ENCODE results near the gene THRB.
"Not testable (repeated sequence)": the region's sequence is repeated elsewhere in the genome, so short reads cannot be mapped to it uniquely, and the experiment has no call there.

Gene THRB

GRCh38 chr3:24123596-24123995 lies 371.1 kb downstream of the THRB start:
- DNase-seq (ENCODE audit: low spot score), result no peak
- Mint-ChIP-seq H3K9me3 (no peaks in the 10 kb centered on the region), H3K36me3 (ENCODE audit: low read depth) (no peaks in the 10 kb centered on the region), H3K4me3 (no peak overlapping the region), H3K27ac (no peak overlapping the region), H3K4me1 (ENCODE audit: low read depth) (no peaks in the 10 kb centered on the region), H3K27me3 (ENCODE audit: low read depth) (no peaks in the 10 kb centered on the region)

GRCh38 chr3:24120434-24120833 lies 374.2 kb downstream of the THRB start:
- H3K4me3 Mint-ChIP-seq, result no peak overlapping the region
- H3K9me3 Mint-ChIP-seq, result no peaks in the 10 kb centered on the region
- H3K4me1 Mint-ChIP-seq (ENCODE audit: low read depth), result no peaks in the 10 kb centered on the region
- no peaks in the 10 kb centered on the region for H3K27me3 Mint-ChIP-seq (ENCODE audit: low read depth)
- H3K27ac Mint-ChIP-seq, result no peak overlapping the region
- DNase-seq (ENCODE audit: low spot score), result no peak
- no peaks in the 10 kb centered on the region for H3K36me3 Mint-ChIP-seq (ENCODE audit: low read depth)

DNA sequence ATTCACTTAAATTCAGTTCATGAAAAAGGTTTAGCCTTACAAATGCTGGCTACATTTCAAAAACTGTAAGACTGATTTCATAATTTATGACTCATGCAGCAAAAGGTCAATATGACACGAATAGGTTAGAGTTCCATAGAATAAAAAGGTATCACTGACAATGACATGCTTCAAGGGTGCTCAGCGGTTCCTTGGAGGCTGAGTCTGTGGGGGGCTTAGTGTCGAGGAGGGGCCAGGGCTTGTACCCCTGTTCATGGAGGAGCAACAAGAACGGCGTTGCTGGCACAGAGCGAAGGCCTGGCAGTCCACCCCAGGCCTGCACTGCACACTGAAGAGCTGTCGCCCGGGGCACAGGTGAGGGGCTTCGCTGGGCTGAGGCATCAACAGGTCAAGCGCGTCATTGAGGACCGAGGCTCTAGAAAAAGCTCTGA lies 375.3 kb downstream of the THRB start:
- H3K27me3 Mint-ChIP-seq (ENCODE audit: low read depth), result no peaks in the 10 kb centered on the region
- H3K36me3 Mint-ChIP-seq (ENCODE audit: low read depth), result no peaks in the 10 kb centered on the region
- DNase-seq (ENCODE audit: low spot score), result no peak
- H3K9me3 Mint-ChIP-seq, result no peaks in the 10 kb centered on the region
- H3K4me1 Mint-ChIP-seq (ENCODE audit: low read depth), result no peaks in the 10 kb centered on the region
- H3K4me3 Mint-ChIP-seq, result no peak overlapping the region
- no peak overlapping the region for H3K27ac Mint-ChIP-seq

- H3K9me3 Mint-ChIP-seq, result no peaks in the 10 kb centered on the region
- H3K4me3 Mint-ChIP-seq, result no peak overlapping the region
- H3K4me1 Mint-ChIP-seq (ENCODE audit: low read depth), result no peaks in the 10 kb centered on the region
- no peak for DNase-seq (ENCODE audit: low spot score)
- H3K36me3 Mint-ChIP-seq (ENCODE audit: low read depth), result no peaks in the 10 kb centered on the region
- H3K27ac Mint-ChIP-seq, result no peak overlapping the region
- H3K27me3 Mint-ChIP-seq (ENCODE audit: low read depth), result no peaks in the 10 kb centered on the region
These were observed 377.1 kb downstream of the THRB start for GRCh38 chr3:24117508-24117907.

- DNase-seq (ENCODE audit: low spot score), result no peak
- Mint-ChIP-seq H3K27me3 (ENCODE audit: low read depth) (no peaks in the 10 kb centered on the region), H3K4me1 (ENCODE audit: low read depth) (no peaks in the 10 kb centered on the region), H3K27ac (no peak overlapping the region), H3K9me3 (no peaks in the 10 kb centered on the region), H3K36me3 (ENCODE audit: low read depth) (no peaks in the 10 kb centered on the region), H3K4me3 (no peak overlapping the region)
These were observed 382.9 kb downstream of the THRB start for GRCh38 chr3:24111711-24112110.

DNA sequence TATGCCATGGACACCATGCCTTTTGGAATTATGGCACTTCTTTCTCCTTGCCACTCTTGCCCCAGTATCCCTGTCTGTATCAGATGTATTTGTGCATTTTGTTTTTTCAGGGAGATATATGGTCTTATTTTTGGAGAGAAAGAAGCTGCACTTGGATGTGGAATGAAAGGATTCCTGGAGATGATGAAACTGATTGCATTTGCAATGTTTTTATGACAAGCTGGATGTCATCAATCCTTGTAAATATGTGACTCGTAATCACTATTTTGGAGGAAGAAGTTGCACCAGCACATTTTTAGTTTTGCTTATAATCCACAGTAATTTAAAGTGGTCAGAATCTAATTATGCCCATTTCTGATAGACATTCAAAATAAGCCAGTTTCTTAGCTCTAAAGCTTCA lies 384.6 kb downstream of the THRB start:
- Mint-ChIP-seq H3K27me3 (ENCODE audit: low read depth) (no peaks in the 10 kb centered on the region), H3K36me3 (ENCODE audit: low read depth) (no peaks in the 10 kb centered on the region)

GRCh38 chr3:24101676-24102168 lies 392.9 kb downstream of the THRB start:
- Mint-ChIP-seq H3K4me3 (no peak overlapping the region), H3K4me1 (ENCODE audit: low read depth) (no peaks in the 10 kb centered on the region), H3K27ac (no peak overlapping the region), H3K27me3 (ENCODE audit: low read depth) (no peaks in the 10 kb centered on the region), H3K9me3 (no peaks in the 10 kb centered on the region), H3K36me3 (ENCODE audit: low read depth) (no peaks in the 10 kb centered on the region)
- no peak for DNase-seq (ENCODE audit: low spot score)

More for the DNA sequence above, 384.6 kb downstream of the THRB start:
- Mint-ChIP-seq H3K9me3 (no peaks in the 10 kb centered on the region), H3K4me1 (ENCODE audit: low read depth) (no peaks in the 10 kb centered on the region), H3K4me3 (no peak overlapping the region), H3K27ac (no peak overlapping the region)
- DNase-seq (ENCODE audit: low spot score), result no peak

GRCh38 chr3:24100696-24101402 lies 393.8 kb downstream of the THRB start:
- Mint-ChIP-seq H3K27me3 (ENCODE audit: low read depth) (no peaks in the 10 kb centered on the region), H3K9me3 (no peaks in the 10 kb centered on the region), H3K36me3 (ENCODE audit: low read depth) (no peaks in the 10 kb centered on the region), H3K4me1 (ENCODE audit: low read depth) (no peaks in the 10 kb centered on the region), H3K27ac (no peak overlapping the region), H3K4me3 (no peak overlapping the region)
- DNase-seq (ENCODE audit: low spot score), result no peak

DNA sequence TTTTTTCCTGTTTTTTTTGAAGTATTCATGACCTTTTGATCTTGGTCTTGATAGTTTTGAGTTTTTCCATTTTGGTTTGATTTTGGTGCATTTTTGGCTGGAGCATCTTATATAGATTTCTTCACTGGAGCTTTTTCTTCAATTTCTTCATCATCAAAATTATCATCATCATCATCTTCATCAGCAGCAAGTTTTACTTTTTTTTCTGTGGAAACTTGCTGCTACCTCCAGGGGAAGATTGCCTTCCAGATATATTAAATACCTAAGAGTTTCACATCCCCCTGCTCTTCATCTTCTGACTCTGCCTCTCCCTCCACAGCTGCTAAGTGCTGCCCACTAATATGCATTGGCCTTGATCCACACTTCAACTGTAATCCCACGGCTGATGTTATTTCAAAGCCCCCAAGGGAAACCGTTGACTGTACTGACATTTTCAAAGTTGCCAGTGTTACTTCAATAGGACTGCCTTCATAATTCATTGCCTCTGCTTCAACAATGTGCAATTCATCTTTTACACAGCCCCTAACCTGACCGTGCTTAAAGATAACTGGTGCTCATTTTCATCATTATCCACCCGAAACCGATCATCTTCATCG lies 397.9 kb downstream of the THRB start:
- no peaks in the 10 kb centered on the region for H3K27me3 Mint-ChIP-seq (ENCODE audit: low read depth)

DNA sequence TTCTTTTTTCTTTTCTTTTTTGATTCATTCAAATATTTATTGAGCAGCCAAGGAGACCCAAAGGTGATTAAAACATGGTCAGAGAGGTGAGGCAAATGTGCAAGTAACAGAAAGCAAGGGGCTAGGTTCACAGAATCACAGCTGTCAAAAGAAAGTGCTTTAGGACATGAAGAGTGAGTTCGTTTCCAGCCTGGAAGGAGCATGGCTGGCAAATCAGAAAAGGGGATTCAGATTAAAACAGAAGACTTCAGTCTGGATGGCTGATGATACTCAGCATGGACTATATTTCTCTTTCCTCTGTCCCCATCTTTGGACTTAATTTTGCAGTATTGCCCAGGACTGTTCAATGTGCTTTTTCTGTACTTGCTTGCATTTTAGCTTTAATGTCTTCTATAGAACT lies 398.4 kb downstream of the THRB start:
- Mint-ChIP-seq H3K9me3 (no peaks in the 10 kb centered on the region), H3K27me3 (ENCODE audit: low read depth) (no peaks in the 10 kb centered on the region), H3K27ac (no peak overlapping the region), H3K36me3 (ENCODE audit: low read depth) (no peaks in the 10 kb centered on the region), H3K4me1 (ENCODE audit: low read depth) (no peaks in the 10 kb centered on the region), H3K4me3 (no peak overlapping the region)
- no peak for DNase-seq (ENCODE audit: low spot score)

More for the DNA sequence above, 397.9 kb downstream of the THRB start:
- Mint-ChIP-seq H3K4me3 (no peak overlapping the region), H3K27ac (no peak overlapping the region), H3K4me1 (ENCODE audit: low read depth) (no peaks in the 10 kb centered on the region), H3K9me3 (no peaks in the 10 kb centered on the region), H3K36me3 (ENCODE audit: low read depth) (no peaks in the 10 kb centered on the region)
- no peak for DNase-seq (ENCODE audit: low spot score)

DNA sequence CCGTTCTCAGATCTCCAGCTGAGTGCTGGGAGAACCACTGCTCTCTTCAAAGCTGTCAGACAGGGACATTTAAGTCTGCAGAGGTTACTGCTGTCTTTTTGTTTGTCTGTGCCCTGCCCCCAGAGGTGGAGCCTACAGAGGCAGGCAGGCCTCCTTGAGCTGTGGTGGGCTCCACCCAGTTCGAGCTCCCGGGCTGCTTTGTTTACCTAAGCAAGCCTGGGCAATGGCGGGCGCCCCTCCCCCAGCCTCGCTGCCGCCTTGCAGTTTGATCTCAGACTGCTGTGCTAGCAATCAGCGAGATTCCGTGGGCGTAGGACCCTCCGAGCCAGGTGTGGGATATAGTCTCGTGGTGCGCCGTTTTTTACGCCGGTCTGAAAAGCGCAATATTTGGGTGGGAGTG lies 399.8 kb downstream of the THRB start:
- not testable (repeated sequence) for H3K9me3 Mint-ChIP-seq; DNase-seq (ENCODE audit: low spot score); H3K4me1 Mint-ChIP-seq (ENCODE audit: low read depth); H3K4me3 Mint-ChIP-seq; H3K27me3 Mint-ChIP-seq (ENCODE audit: low read depth); H3K36me3 Mint-ChIP-seq (ENCODE audit: low read depth); H3K27ac Mint-ChIP-seq

- DNase-seq (ENCODE audit: low spot score), result no peak
- no peaks in the 10 kb centered on the region for H3K27me3 Mint-ChIP-seq (ENCODE audit: low read depth)
- no peaks in the 10 kb centered on the region for H3K9me3 Mint-ChIP-seq
- H3K36me3 Mint-ChIP-seq (ENCODE audit: low read depth), result no peaks in the 10 kb centered on the region
- H3K27ac Mint-ChIP-seq, result no peak overlapping the region
- H3K4me1 Mint-ChIP-seq (ENCODE audit: low read depth), result no peaks in the 10 kb centered on the region
- H3K4me3 Mint-ChIP-seq, result no peak overlapping the region
These were observed 405.9 kb downstream of the THRB start for GRCh38 chr3:24088782-24089181.

- H3K36me3 Mint-ChIP-seq (ENCODE audit: low read depth), result no peaks in the 10 kb centered on the region
- H3K27ac Mint-ChIP-seq, result no peak overlapping the region
- no peak overlapping the region for H3K4me3 Mint-ChIP-seq
- no peaks in the 10 kb centered on the region for H3K4me1 Mint-ChIP-seq (ENCODE audit: low read depth)
- no peaks in the 10 kb centered on the region for H3K27me3 Mint-ChIP-seq (ENCODE audit: low read depth)
- H3K9me3 Mint-ChIP-seq, result no peaks in the 10 kb centered on the region
- DNase-seq (ENCODE audit: low spot score), result no peak
These were observed 407.2 kb downstream of the THRB start for GRCh38 chr3:24087469-24087868.

DNA sequence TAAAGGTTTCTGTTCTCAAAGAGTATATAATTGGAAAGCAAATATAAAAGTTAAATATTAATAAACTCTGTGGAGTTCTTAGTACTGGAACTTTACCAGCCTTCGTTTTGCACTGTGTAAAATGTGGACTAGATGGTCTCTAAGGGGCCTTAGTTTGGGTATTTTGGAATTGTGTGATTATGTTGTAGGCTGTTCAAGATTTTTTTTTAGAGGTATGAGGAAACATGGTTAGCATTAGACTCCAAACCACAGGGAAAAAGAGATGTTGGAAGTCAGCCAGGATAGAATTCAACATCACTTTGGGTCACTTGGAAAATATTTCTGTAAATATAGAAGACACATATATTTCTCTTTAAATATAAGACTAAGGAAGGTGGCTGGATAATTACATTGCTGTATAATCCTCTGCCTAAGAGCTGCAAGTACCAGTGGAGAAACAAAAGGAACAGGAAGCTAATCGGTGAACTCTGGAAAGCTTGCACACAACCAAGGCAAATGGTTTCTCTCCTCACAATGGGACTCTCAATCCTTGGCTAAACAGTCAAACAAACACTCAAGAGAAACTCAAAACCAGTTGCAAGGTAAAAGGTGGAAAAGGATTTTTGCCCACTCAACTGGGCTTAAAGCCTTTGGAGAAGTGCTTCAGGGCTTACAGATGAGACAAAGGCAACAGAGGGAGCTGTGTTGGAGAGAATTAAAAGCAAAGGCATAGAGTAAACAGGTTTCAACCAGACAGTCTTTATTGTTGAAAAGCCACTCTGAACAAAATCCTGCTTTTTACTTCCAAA lies 407.8 kb downstream of the THRB start:
- H3K27me3 Mint-ChIP-seq (ENCODE audit: low read depth), result no peaks in the 10 kb centered on the region
- no peaks in the 10 kb centered on the region for H3K9me3 Mint-ChIP-seq
- H3K4me1 Mint-ChIP-seq (ENCODE audit: low read depth), result no peaks in the 10 kb centered on the region
- no peak for DNase-seq (ENCODE audit: low spot score)
- no peaks in the 10 kb centered on the region for H3K36me3 Mint-ChIP-seq (ENCODE audit: low read depth)
- no peak overlapping the region for H3K4me3 Mint-ChIP-seq
- no peak overlapping the region for H3K27ac Mint-ChIP-seq
